Stimulated activated CD8-positive, alpha-beta memory T cell treated with anti-CD3 and anti-CD28 coated beads, Interleukin-2, amount 100 ng/mL, for 48 hours (primary cell): ENCODE measurements around the gene CDKN2B-AS1.

Experiments used
- DNase-seq, 2 donors: peaks; one replicate each; pipeline ENCODE4 v3.0.0-alpha.2; 2020; ENCODE audit warnings: low read depth in 2 of 2

The CDKN2B-AS1 gene

DNA sequence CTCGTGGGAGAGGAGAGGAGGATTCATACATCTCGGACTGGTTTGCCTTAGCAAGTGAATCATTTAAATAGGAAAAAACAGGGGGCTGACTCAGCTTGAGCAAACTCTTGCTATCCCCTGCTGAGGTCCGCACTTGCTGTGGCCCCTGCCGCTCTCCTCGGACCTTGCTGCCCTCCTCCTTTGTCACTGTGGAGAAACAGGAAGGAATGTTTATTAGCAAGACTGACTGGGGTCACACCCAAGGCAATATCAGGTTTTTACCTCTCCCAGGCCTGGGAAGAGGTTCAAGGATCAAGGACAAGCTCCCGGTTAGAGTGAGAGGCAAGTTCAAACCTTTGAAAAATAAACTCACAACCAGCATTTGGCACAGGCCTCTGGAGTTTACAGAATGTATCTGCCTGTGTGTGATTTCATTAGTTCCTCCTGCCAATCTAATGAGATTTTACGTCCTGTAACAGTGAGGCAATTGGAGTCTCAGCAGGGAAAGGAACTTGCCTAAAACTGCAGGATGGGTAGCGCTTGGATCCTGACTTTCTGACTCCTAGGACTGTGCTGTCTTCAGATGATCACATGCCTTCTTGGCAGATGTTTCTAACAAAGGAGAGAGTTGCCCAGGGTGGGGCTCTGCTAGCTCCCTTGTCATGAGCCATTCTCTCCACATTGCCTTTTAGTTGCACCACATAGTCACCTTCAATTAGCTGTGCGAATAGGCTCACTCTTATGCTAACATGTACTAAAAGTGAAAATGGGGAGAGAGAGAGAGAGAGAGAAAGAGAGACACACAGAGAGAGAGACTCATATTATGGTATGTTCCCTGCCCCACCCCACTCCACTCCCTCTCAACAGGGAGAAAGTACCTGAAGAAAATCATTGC is 123.2 kb downstream of the CDKN2B-AS1 start:
- no peak for DNase-seq

GRCh38 chr9:22118810-22119521 is 124.4 kb downstream of the CDKN2B-AS1 start:
- no peak for DNase-seq

DNA sequence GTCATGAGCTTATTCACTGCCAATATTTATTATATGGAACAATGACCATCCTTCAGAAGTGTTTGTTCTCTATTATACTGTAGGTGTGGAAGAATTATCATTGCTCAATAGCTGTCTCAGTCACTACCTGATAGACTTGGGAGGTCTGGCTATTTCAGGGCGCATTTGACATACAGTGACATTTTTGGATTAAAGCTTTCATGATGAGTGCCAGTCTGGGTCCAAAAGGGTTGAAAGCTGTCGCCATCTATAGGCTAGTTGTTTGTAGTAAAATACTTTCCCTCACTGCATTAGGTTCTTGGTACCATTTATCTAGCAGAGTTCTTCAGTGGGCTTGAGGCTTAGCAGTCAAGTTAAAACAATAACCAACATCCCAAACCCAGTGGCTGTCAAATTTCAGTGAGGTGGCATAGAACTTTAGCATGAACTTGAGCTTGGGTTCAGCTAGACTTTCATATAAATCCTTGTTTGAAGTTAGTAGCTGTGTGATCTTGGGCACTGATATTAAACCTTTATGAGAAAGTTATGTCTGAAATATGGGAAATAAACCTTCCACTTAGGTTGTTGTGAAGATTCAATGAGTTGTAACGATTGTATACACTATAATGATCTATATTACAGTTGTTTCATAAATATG is 125.0 kb downstream of the CDKN2B-AS1 start:
- no peak for DNase-seq

DNA sequence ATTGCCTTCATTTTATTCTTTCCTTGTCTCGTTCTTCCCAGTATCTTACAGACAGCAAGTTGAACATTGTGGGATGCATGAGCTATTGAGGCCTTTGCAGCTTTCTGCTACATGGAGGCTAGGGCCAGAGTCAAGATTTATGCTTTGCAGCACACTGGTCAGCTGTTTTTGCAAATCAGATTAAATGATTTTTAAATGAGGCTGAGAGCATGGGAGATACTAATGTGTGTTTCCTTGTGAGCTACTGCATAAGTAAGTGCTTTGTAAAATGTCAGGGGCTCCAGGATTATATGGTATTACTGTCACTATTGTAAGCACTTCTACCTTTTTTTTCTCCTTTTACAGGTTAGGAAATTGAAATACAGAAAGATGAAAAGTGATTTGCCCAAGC is 125.6 kb downstream of the CDKN2B-AS1 start:
- no peak for DNase-seq

DNA sequence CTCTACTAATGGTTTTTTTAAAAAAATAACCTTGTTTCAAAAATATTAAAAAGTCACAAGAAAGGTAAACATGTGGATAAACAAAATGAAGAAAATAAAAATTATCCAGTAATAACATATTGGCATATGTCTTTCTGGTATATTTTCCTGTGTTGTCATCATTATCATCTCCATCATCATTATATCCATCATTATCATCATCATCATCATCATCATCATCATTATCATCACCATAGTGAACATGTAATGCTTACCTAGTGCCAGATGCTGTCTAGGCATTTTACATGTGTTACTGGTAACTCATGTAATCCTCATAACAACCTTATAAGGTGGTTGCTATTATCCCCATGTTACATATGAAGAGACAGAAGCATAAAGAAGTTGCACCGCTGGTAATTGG is 126.0 kb downstream of the CDKN2B-AS1 start:
- DNase-seq = no peak

- DNase-seq = no peak
These were observed 129.8 kb downstream of the CDKN2B-AS1 start for GRCh38 chr9:22124263-22125011.

DNA sequence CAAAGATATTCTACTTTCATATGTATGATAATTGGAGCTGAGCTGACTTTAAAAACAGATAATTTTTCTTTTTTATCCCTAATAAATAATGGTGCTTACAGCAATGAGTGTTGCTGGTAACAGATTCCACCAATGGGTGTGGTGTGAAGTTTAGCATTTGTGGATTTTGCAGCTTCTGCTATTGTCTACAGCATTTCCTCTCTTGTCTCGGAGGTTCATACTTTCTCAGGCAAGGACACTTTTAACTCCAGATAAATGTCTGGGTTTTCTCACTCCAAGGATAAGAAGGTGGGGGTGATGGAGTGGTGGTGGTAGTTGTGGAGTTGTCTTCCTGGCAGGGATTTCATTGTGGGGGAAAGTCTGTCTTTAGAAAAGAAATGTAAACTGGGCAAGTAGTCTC is 134.5 kb downstream of the CDKN2B-AS1 start:
- no peak for DNase-seq

DNA sequence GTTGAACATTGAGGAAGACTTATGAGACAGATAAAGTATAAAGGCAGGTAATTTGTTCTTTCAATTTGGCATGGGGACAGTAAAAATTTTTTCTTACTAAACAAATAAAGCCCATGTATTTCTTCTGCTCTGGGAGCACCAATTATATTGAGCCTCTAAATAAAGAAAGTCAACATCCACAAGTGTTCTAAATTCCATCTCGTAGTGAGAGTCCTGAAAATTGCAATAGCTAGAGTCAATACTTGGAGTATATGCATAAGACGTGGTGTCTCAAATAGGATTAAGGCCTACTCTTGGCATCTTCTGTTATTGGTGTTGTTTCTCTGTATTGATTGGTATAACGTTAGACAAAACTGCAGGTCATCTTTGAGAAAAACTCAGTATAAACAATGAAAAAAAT is 135.0 kb downstream of the CDKN2B-AS1 start:
- no peak for DNase-seq

GRCh38 chr9:22131817-22132216 is 137.2 kb downstream of the CDKN2B-AS1 start:
- DNase-seq = no peak

GRCh38 chr9:22134390-22134789 is 139.8 kb downstream of the CDKN2B-AS1 start:
- no peak for DNase-seq

GRCh38 chr9:22136461-22137096 is 142.0 kb downstream of the CDKN2B-AS1 start:
- no peak for DNase-seq

DNA sequence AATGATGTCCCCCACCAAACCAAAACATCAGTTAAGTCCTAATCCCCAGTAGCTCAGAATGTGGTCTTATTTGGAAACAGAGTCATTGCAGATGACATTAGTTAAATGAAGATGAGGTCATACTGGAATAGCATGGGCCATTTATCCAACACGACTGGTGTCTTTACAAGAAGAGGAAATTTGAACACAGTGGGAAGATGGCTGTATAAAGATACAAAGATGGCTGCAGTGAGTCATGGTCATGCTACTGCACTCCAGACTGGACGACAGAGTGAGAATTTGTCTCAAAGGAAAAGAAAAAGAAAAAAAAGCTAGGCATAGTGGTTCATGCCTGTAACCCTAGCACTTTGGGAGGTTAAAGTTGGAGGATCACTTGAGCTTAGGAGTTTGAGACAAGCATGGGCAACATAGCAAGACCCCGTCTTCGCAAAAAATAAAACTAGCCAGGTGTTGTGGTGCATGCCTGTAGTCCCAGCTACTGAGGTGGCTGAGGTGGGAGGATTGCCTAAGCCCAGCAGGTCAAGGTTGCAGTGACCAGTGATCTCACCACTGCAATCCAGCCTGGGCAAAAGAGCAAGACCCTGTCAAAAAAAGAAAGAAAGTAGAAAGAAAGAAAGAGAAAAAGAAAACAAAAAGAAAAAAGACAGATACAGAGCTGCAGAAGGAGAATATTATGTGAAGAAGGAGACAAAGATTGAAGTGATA is 144.5 kb downstream of the CDKN2B-AS1 start:
- DNase-seq = no peak

DNA sequence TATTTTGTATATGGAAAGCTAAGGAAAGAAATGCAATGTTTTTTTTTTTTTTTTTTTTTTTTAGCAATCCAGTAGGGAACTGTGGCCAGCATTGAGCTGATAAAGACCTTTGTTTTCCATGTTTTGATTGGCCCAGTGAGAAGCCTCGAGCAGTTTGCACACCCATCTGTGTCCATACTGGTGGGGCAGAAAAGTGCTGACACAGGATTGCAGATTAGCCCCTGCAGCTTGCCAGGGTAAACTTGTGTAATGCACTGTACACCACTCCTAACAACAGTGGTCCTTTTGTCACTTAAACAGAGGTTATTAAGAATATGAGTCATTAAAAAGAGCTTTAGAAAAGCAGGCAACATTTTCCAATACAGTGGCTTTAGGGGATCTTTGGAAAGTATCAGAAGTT is 147.3 kb downstream of the CDKN2B-AS1 start:
- no peak for DNase-seq

GRCh38 chr9:22142671-22143070 is 148.1 kb downstream of the CDKN2B-AS1 start:
- no peak for DNase-seq

GRCh38 chr9:22143799-22144625 is 149.4 kb downstream of the CDKN2B-AS1 start:
- DNase-seq = no peak

GRCh38 chr9:22146604-22147003 is 152.0 kb downstream of the CDKN2B-AS1 start:
- DNase-seq = no peak

DNA sequence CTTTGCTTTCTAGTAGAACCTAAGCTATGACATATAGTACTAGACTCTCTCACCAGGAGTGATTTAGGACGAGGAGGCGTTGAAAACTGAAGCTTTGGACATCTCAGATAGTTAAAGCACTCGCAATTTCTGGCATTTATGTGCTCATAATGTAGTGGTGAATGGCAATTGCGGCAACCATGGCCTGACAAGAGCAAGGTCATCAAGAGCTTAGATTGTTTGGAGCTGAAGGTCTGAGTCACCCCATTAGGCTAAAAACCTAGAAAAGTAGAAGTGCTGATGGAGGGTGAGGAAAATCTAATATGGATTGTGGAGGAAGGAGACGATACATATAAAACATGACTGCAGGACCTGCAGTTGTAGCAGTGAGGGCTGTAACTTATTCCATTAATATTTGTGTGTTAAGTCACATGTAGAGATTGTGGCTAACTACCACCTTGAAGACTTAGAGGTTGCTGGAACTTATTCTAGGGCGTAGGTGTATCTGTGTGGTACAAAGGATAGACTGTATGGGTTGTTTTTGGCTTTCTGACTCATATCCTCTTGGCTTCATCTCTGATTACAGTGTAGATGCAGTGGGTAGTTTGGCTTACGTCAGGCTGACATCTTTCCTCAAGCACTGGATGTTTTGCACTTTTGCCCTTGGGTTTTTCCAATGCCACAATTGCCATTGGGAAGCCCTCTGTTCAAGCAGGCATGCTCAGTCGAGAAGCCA is 153.4 kb downstream of the CDKN2B-AS1 start:
- no peak for DNase-seq

DNA sequence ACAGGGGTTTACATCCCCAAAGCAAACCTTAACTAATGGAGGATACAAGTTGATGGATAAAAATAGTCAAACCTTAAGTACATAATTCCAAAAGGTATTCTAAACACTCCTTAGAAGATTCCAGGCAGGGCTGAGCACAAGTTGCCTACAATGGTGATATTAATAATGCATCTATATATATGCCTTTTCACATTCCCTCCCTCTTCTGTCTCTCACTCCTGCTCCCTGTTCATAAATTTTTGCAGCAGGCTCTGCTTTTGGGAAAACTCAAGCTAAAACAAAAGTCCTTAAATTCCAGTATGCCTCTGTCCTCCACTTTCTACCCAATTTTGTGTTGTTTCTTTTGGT is 153.9 kb downstream of the CDKN2B-AS1 start:
- DNase-seq = no peak

DNA sequence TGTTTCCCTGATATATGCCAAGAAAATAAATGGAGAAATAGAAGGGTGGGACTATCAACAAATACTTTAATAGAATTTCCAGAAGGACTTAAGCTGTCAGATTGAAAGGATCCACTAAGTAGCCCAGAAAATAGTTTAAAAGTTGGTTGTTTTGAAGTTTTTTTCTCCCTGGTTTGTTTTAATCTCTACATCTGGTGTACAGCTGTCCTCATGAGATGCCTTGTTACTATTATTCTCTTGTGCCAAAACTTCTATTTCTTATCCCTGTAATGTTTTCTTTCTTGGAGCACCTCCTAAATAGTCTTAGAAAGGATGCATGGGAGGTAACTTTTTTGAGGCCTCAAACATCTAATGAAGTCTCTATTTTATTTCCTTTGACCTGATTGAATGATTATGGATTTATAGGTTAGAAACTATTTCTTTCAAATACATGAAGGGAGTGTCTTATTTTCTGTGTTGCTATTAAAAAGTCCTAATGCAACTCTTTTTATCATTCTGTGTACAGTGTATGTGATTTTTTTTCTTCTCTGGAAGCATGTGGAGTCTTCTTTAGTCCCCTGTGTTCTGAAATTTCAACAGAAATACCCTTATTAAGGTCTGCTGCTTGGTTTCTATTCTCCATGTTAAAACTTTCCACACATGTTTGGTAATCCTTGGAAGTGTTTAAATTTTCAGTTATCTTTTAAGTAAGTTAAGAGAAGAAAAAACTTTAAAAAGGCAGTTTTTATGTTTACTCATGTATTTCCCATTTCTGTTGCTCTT is 154.5 kb downstream of the CDKN2B-AS1 start:
- no peak for DNase-seq
